GM21528 (cell line): ENCODE measurements around the gene OLIG3.

ENCODE experiments used
- ATAC-seq: cut with Tn5 transposase; IDR thresholded peaks from one replicate; pipeline ENCODE4 v1.9.1; 2021; ENCODE audit warnings: mild to moderate bottlenecking, moderate library complexity; ENCODE audit not compliant: unreplicated experiment, low FRiP score

Gene OLIG3

DNA sequence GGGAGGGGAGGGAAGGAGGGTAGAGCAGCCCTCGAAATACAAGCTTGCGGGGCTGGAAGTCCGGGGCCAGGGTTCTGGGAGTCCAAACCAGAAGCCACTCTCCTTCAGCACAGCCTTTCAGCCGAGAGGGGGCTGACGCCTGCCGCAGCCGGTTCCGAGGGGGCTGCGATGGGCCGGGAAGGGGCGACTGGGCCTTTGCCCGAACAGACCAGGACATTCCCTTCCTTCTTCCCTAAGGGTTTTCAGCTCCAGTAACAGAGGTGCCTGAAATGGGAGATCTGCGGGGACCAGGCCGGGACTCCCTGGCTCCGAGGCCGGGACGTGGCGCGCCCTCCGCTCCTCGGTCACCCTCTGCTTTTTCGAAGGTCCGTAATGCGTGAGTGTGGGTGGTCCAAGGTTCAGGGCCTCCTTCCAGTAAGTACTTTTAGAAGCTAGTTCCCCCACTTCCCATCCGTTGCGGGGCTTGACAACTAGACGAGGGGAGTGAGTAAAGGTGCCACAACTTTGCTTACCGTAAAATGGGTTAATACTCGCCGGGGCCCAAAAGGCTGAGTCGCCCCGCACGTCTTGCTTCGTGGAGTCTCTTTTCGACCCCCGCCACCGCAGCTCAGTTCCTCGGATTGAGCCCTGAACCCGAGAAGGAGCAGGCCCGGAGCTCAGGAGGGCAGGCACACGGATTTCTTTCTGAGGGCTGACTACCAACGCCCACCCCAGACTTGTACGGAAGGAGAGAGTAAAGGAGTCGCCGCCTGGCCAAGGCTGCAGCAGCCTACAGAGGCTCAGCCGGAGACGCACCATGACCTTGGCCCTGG is 2.9 kb upstream of the OLIG3 start:
- no peak for ATAC-seq

DNA sequence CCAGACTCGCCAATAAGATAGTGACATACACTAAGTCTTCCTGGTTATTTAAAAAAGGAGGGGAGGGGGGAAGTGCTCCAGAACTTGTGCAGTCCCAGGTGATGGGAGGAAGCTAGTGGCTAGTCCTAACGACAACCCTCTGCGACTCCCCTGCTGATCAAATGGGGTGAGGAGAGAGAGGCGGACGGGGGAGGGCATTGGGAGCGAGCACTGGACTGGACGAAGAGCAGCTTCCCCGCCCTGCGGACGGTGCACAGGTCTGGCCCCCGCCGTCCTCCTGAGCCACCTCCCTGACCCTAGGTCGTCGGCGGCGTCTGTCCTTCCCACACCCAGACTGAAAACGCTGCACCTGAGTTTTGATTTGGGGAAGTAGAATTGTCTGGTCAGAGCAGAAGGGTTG is 2.2 kb upstream of the OLIG3 start:
- ATAC-seq = no peak

DNA sequence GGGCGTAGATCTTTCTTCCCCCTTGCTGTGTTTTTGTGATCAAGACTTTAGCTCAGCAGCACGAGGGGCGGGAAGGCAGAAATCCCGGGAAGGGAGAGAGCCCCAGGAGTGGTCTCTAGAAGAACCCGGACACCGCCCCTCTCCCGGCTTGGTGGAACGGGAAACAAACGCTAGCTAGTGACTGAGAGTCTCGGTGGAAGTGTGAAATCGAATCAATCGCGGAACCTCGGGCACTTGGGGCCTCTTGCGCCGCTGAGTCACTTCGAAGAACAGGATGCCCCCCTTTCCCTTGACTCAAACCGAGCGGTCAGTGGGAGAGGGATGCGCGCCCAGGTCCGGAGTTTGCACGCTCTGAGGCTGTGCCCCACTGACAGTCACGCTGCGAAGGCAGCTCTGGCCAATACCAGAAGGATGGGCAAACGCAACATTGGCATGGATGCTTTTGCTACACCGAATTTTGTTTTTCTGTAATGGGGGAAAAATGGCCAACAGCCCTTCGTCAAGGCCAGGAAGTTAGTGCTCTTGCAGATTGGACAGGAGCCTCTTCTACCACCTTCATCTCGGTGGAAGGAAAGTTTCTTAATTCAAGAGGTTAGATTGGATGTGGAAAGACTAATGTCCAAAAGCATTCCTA is 1.6 kb upstream of the OLIG3 start:
- no peak for ATAC-seq

DNA sequence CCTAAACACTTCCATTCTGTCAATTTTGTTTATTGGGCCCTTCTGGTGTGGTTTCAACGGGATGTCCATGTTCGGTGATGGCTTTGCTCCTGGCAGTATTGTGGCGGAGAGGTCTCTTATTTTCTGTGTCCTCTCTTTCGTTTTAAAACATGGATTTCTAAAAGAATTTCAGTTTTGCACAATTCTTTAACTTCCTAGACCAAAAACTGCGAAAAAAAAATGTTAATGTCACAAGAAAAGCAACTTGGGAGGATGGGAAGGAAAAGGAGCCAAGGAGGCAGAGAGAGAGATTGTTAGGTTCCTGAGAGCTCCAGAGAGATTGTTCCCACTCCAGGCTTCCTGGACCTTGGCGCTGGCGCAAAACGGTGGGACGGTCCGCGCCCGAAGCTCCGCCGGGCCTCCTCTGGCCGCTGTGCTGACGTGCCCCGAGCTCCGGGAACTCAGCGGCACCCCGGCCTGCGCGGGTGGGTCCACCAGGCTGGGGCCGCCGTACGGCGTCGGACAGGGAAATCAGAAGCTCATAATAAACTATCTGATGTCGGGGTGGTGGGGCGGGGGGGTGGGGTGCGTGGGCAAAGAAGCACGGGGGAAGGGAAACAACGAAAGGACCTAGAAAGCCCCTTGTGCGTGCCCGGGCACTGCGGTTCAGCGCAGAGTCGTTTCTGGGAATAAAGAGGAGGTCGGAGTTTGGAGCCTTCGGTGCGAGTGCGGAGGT is 951 bp upstream of the OLIG3 start:
- ATAC-seq = no peak

DNA sequence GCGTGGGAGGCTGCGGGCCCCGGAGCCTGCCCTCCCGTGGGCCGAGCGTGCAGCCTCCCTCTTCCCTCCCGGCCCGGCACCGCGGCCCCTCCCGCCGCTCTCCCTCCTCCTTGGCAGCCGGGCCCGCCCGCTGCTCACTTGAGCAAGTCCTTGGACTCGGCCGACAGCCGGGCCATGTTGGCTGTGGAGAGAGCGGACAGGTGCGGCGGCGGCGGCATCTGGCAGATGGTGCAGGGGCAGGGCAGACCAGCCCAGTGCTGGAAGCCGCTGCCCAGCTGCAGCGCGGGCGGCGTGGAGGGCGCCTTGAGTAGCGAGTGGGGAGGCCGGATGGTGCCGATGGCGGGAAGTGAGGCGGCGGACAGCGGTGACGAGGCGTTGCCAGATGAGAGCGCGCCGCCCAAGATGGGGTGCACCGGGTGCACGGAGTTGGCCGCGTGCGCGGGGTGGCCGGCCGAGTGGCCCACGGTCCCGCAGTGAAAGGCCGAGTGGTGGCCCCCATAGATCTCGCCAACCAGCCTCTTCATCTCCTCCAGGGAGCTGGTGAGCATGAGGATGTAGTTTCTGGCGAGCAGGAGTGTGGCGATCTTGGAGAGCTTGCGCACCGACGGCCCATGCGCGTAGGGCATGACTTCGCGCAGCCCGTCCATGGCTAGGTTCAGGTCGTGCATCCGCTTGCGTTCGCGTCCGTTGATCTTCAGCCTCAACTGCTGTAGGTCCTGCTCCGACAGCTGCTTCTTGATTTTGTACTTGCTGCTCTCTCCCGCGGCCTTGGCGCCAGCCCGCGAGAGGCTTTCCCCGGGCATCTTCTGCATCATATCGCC is 766 bp downstream of the OLIG3 start:
- ATAC-seq = no peak

DNA sequence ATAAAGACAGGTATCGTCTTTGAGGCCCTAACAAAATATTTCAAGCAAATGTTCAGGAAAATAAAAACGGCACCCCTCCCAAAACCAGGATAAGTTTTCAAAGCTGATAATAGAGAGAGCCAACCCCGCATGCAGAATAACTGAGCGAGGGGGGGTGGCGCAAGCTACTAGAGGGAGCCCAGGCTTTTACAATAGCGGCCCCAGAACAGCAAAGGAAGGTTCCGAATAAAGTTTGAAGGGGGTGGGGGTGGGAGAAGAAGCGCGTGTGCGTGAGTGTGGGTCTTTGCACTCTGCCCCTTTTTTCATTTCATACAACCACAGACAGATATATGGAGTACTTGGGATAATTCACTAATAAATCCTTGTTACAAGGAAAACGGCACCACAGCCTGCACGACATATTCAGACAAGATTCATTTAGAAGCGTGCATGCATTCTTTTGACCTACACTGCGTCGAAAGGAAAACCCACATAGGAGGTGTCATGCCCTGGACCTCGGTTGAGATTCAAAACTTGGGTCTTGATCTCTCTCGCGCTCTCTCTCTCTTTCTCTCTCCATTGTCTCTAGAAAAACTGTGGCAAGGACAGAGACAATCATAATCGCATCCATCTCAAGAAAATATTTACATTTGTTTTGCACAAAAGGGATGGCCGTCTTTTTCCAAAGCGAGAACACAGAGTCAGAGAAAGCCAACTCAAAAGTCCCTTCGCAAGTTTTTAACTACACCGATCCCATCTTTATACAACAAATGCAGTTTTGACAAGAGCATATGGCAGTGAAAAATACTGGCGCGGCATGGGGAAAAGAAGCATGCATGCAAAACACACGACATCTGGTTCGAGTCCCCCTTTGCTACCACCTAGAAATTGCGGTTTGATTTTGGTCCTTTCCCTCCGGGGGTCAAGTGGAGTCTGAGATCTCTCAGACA is 1.6 kb downstream of the OLIG3 start:
- no peak for ATAC-seq

DNA sequence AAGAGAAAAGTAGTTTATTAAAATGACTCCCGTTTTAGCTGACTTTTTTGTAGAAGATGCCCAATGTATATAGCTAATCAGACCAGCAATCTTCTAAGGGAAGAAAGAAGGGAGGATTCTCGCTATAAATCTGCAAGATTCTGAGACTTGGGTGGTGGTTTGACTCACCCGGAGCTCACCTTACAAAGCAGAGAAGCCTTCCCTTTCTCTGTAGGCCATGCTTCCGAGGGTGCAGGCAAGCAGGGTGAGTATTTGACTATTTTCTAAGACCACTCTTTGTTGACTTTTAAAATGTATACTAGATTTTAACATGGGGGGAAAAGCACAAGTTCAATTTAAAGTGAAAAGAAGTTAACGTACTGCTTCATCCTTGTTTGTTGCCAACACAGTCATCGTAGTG is 2.7 kb downstream of the OLIG3 start:
- no peak for ATAC-seq

DNA sequence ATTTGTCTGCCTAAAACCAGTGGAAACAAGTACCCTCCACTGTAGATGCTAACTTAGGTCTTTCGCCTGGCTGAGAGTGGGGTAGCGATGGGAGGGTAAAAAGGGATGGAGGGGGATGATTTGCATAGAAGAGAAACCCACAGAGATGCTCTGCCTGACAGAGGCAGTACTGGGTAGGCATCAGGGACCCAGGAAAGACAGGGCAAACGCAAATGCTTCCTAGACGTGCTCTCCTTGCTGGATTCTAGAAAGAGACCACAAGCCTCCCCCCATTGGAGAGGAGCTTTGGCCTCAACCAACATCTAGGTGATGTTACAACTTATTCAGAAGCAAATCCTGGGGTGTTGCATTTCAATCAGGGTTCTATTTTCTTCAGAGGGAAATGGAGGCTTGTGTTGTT is 3.2 kb downstream of the OLIG3 start:
- ATAC-seq = no peak

DNA sequence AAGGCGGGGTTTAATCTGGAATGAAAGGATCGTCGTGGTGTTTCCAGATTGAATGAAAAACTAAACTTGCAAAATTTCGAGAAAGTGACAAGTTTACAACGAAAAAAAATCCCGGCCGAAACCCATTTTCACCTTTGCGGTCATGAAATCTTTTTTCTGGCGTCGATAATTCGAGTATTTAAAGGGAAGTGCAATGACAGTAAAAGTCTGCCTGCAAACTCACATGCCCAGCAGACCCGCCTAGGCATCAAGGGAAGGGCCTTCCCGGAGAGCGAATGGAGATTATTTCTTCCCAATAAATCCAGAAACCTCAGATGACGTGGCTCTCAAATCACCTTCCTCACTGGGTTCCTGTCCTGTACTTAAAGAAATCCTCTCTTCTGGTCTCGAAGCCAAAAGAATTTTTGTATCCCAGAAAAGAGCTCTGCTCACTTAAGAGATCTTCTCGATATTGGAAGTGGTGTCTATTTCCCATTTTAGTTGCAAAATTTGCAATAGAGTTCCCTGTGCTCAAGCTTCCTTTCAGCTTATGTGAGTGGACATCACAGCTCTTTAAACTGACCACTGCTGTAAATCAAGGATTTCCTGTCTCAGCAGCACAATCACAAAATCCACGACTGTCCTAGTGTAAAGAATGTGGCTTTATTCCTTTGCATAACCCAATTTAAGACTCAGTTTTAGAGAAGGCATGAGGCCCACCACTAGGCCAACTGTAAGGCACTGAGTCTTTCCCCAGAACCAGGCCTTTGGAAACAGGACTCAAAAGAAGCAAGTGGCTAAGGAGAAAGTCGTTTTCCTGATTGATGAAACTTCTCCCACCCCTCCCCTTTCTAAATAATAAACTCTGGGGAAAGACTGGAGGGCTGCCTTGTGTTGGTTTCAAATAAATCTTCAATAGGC is 3.9 kb downstream of the OLIG3 start:
- no peak for ATAC-seq

DNA sequence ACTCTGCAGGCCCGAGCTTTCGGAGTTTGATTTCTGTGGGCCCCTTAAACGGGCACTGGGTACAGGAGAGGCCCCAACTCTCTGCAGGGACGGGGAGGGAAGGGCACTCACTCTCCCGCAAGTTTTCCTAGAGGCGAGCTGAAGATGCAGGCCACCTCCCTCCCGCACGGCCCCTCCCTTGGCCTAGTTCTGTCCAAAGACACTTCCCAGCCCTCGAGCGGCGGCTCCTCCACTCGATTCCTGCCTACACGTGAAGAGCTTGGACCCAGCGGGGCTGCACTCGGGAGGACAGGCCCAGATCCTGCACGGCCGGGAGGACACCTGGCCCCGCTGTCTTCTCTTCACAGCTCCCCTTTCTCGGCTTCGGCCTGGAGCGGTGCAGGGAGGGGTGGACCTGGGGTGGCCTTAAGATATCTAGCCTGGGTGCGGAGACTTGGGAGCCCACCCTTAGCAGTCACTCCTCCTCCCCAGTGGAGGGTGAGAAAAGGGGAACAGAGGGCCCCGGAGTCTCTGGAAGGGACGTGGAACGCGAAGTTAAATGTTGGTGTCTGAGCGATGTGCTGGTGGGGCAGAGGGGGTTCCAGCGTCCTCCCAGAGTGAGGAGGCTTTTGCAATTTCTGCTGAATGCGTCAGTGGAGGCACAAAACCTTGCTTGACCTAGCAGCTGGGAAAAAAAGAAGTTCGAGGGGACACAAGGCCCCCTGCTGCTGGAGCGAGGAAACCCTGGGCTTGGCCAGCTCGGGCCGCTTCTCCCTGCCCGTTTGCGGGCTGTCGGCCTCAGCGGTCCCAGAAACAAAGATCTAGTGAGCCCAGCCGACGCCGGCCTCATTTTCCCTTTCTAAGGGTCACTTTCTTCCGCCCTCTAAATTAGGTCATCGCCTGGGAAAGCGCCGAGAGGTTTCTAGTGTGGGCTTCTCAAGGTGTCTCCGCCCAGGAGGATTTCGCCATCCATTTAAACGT is 4.9 kb downstream of the OLIG3 start:
- no peak for ATAC-seq

DNA sequence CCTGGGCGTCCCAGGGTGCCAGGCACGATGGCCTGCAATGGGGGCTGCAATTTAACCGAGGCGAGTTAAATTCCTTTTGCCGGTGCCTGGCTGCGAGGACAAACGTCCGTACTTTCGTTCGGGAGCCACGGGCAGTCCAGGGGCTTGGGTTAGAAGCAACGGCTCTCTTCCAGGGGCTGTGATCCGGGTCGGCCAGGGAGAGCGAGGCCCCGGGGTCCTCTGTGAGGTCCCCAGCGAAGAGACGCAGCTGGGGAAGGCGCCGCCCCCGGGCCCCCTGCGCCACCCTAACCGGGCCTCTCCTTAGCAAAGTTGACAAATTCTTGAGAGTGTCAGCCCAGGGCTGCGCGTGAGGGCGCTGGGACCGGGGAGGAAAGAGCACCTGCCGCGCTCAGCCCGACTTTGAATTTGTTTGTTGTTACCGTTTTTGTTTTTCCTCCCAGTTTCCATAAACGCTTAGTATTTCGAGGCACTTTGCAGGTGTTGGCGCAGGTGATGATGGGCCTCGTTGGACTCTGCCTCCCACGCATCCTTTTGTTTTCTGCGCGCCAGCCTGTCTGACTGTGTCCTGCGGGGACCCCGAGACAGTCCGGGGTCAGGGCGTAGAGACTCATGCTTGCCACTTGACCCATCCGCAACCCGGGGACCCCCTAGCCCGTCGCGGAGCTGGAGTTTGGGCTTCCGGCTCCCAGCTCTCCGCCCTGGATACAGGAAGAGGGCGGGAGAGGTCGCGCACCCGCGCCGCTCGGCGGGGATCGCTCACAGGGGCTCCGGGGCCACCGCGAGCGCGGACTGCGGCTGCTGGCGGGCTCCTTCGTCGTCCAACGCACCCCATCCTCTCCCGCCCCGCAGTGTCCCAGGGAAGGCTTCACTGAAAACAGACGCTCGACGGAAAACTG is 5.8 kb downstream of the OLIG3 start:
- no peak for ATAC-seq

DNA sequence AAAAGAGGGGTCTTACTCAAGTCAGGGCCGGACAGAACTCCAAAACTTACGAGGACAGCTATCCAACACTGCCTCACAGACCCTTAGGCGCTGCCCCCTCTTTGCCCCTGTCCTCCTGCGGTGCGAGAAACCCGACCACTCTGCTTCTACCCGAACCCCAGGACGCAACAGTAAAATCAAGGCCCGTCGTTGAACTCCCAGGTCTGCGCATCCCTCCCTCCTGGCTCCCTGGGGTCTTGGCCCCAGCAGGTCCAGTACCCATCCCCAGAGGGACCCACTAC is 6.4 kb downstream of the OLIG3 start:
- no peak for ATAC-seq

DNA sequence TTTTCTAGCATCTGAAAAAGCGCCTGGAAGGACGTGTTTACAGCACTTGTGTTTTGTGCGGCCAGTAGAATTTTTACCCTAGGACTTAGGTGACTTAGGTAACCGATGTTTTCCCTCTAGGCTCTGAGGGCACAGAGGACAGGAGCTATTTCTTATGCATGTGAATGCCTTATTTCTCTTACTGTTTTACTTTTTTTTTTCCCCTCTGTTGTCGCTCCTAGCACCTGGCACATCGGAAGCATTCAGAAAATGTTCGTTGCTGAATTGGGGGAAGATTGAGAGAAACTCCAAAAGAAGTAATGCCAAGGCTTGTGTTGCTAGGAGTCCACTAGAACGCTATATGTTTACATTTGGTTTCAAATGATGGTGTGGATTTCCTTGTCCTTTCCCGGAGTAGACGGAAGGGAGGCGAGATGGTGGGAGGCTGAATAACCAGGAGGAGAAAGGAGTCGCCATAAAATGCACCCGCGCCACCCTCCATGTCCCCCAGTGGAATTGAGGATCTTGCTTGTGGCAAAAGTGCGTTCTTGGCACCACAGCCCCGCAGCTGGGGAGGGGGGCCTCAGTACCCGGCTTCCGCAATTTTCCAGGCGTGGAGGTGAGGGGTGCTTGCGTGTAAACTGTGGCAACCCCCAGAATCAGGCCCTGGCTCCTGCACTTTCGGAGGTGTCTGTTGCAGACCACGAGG is 6.9 kb downstream of the OLIG3 start:
- ATAC-seq = no peak

DNA sequence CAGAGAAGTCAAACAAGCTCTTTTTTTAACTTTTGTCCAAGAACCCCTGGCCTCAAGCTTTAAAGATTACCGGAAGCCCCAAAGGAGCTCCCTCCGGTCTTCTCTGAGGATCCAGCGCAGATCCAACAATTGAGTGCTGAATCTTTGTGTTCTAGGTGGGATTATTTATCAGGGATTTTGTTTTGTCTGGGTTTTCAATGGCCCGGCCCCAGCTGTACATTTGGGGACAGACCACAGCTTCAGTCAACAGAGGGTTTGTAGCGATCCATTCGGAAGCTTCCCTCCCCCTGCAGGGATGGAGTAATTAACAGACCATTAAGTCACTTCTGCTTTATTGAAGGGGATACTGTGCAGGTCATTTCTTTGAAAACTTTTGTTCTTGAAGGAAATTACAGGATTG is 7.8 kb downstream of the OLIG3 start:
- no peak for ATAC-seq

DNA sequence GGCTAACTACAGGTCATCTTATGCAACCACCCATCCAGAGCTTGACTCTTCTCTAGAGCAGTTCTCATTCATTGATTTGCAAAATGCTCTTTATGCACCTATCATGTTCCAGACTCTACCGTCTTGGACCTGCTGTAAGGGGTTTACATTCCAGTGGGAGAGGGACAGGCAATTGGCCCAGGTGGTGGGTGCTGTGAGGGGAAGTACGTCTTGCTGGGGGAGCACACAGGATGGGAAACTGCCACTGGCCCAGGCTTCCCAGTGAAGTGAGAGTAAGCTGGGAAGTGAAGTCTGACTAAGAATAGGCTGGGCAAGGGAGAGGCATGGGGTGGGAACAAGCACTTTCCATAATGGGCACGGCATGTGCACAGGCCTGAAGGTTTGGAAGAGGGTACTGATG is 13.8 kb downstream of the OLIG3 start:
- no peak for ATAC-seq

DNA sequence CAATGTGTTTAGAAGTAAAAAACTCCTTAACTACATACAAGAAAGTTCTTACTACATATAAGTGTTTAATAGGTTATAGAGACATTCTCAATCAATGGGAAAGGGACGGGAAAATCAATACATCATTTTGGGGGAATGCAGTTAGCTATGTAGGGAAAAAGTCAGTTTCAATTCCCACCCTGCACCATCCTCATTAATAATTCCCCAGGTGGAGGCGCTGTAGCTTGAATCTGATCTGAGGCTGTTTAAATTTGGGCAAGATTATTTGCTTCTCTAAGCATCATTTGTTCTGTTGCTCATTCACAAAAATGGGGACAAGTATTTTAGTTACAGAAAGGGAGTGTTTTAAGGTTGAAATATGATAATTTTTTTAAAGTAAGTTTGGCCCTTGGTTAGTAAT is 19.1 kb downstream of the OLIG3 start:
- no peak for ATAC-seq
